ENCODE measurements around the gene TOR2A. TPM values are rescaled to one million over a fixed set of nuclear protein-coding genes. Genes with fewer than 3 reads are reported as not detected.

Gene TOR2A
- total and polyA plus RNA-seq, 9 of the 15 experiments (the other 6 are each of a cell fraction or from before 2014, with no cell fraction given): 0.80 to 25.9 (median 11.1) TPM

DNA sequence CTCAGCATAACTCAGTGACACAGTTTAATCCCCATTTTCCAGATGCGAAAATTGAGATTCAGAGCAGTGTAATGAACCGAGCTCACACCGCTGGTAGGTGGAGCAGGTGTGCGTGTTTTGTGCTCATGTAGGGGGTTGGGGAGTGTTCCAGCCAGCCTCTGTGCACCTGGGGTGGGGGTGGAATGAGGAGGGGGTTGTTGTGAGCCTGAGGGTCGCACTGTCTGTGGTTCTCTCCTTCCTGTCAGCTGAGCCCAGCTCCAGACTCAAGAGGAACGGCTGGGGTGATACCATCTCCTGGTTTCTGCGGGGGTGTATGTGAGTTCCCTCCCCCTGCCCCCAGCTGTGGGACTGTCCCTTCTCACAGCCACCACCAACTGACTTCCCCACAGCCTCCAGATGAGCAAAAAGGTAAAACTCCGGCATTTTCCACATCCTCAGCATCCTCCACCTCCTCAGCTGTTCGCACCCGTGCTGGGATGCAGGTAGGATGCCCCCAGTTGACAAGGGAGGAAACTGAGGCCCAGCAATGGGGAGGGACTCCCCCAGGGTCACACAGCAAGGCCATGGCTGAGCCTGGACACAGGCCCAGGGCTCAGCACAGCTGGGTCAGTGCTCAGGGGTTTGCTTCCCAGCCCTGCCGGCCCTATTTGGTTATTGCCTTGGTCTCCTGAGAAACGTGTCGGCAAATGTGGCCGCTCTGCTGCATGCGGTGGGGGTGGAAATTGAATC lies 41.3 kb upstream of the TOR2A start (continued):
- TF ChIP-seq, protein P1, sequence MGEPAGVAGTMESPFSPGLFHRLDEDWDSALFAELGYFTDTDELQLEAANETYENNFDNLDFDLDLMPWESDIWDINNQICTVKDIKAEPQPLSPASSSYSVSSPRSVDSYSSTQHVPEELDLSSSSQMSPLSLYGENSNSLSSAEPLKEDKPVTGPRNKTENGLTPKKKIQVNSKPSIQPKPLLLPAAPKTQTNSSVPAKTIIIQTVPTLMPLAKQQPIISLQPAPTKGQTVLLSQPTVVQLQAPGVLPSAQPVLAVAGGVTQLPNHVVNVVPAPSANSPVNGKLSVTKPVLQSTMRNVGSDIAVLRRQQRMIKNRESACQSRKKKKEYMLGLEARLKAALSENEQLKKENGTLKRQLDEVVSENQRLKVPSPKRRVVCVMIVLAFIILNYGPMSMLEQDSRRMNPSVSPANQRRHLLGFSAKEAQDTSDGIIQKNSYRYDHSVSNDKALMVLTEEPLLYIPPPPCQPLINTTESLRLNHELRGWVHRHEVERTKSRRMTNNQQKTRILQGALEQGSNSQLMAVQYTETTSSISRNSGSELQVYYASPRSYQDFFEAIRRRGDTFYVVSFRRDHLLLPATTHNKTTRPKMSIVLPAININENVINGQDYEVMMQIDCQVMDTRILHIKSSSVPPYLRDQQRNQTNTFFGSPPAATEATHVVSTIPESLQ (CRISPR knock-in tag; IDR thresholded peaks at IDR 0.05): no peak
- TF ChIP-seq ZNF3 (CRISPR knock-in tag; IDR thresholded peaks at IDR 0.05) (no peak), STAT5B (CRISPR knock-in tag; IDR thresholded peaks at IDR 0.05) (no peak), RBFOX2 (IDR thresholded peaks at IDR 0.05; ENCODE audit: low read depth, low read length) (peak; percentile 37; the same call in 1 of the 2 replicates), ZNF121 (CRISPR knock-in tag; conservative IDR thresholded peaks at IDR 0.05) (no peak), ZFP36 (IDR thresholded peaks at IDR 0.05; ENCODE audit: low read depth, low read length, partially characterized antibody) (peak; percentile 16), SETDB1 (IDR thresholded peaks at IDR 0.05; ENCODE audit: low read length) (no peak), DDX20 (tag; IDR thresholded peaks at IDR 0.05; ENCODE audit: low read depth) (no peak), USF1 (CRISPR knock-in tag; IDR thresholded peaks at IDR 0.05) (no peak), CREM (IDR thresholded peaks at IDR 0.05; ENCODE audit: low read depth) (0 out of 2 replicates have a peak, but pooled peaks have one; percentile 33), GABPB1 (CRISPR knock-in tag; IDR thresholded peaks at IDR 0.05) (peak; percentile 21; the same call in 1 of the 2 replicates), ZNF274 (IDR thresholded peaks at IDR 0.05; ENCODE audit: borderline replicate concordance, low read depth, low read length) (no peak), ZC3H4 (CRISPR knock-in tag; IDR thresholded peaks at IDR 0.05; ENCODE audit: borderline replicate concordance) (no peak), CHD4 (IDR thresholded peaks at IDR 0.05; ENCODE audit: insufficient read depth, insufficient replicate concordance, low read depth, low read length, poor library complexity, severe bottlenecking) (peak; percentile 78), ATF3 (IDR thresholded peaks at IDR 0.05) (no peak), ATF3 (CRISPR knock-in tag; conservative IDR thresholded peaks at IDR 0.05) (no peak), C11orf30 (IDR thresholded peaks at IDR 0.05; ENCODE audit: low read depth) (no peak), SAFB (IDR thresholded peaks at IDR 0.05; ENCODE audit: borderline replicate concordance, low read depth, low read length) (no peak)
- TF ChIP-seq, protein P2, sequence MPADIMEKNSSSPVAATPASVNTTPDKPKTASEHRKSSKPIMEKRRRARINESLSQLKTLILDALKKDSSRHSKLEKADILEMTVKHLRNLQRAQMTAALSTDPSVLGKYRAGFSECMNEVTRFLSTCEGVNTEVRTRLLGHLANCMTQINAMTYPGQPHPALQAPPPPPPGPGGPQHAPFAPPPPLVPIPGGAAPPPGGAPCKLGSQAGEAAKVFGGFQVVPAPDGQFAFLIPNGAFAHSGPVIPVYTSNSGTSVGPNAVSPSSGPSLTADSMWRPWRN (IDR thresholded peaks at IDR 0.05; ENCODE audit: low read depth): no peak
- TF ChIP-seq, protein P3, sequence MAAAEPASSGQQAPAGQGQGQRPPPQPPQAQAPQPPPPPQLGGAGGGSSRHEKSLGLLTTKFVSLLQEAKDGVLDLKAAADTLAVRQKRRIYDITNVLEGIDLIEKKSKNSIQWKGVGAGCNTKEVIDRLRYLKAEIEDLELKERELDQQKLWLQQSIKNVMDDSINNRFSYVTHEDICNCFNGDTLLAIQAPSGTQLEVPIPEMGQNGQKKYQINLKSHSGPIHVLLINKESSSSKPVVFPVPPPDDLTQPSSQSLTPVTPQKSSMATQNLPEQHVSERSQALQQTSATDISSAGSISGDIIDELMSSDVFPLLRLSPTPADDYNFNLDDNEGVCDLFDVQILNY (CRISPR knock-in tag; IDR thresholded peaks at IDR 0.05): no peak
- TF ChIP-seq, protein P4, sequence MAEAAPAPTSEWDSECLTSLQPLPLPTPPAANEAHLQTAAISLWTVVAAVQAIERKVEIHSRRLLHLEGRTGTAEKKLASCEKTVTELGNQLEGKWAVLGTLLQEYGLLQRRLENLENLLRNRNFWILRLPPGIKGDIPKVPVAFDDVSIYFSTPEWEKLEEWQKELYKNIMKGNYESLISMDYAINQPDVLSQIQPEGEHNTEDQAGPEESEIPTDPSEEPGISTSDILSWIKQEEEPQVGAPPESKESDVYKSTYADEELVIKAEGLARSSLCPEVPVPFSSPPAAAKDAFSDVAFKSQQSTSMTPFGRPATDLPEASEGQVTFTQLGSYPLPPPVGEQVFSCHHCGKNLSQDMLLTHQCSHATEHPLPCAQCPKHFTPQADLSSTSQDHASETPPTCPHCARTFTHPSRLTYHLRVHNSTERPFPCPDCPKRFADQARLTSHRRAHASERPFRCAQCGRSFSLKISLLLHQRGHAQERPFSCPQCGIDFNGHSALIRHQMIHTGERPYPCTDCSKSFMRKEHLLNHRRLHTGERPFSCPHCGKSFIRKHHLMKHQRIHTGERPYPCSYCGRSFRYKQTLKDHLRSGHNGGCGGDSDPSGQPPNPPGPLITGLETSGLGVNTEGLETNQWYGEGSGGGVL (CRISPR knock-in tag; IDR thresholded peaks at IDR 0.05): no peak
